A549 (cell line): ENCODE data around the gene PNPLA2. TPM values are rescaled to one million over a fixed set of nuclear protein-coding genes. Genes with fewer than 3 reads are reported as not detected.

Experiments
- ATAC-seq, 2 experiments: fragments of 200-7000 bp in 1 of 2; fragments of >200 bp in 1 of 2; cut with Nextera tagmentation in 1 of 2; cut with Tn5 transposase in 1 of 2; 3 replicates each; pipeline versions ENCODE4 v1.8.0 to v1.9.1; 2018 to 2020; ENCODE audit warnings: mild to moderate bottlenecking in 1 of 2, moderate library complexity in 1 of 2
- CTCF ChIA-PET: fragments of 300-600 bp; sonication (Branson Sonifier 250); formaldehyde crosslinking; extraction: SDS; loops from one replicate; lab custom pipeline; 2021; ENCODE audit warnings: antibody characterized with exemption, inconsistent platforms; lab: Yijun Ruan, JAX
- POLR2A ChIA-PET: fragments of 350-600 bp; formaldehyde crosslinking; extraction: SDS; loops from one replicate; lab custom pipeline; 2021; ENCODE audit warnings: antibody characterized with exemption, inconsistent platforms; lab: Yijun Ruan, JAX
- DNase-seq, 2 experiments: peaks; one replicate each; pipeline versions ENCODE4 v3.0.0 to v3.0.0-alpha.2; 2011 to 2016; ENCODE audit warnings: low read depth in 1 of 2, low spot score in 1 of 2
- FAIRE-seq: peaks from 2 replicates; lab custom pipeline; 2011; peaks lifted over from hg19 to GRCh38; lab: Jason Lieb, UNC
- H3K27ac ChIP-seq, 2 experiments: fragments of >200 bp; sonication (Bioruptor Twin); formaldehyde crosslinking; 3 replicates each; pipeline ENCODE4 v1.5.1; 2016 to 2017
- H3K4me1 ChIP-seq: fragments of >200 bp; sonication (Bioruptor Twin); formaldehyde crosslinking; 3 replicates; pipeline ENCODE4 v1.6.1; 2016
- H3K4me2 ChIP-seq: fragments of >200 bp; sonication (Bioruptor Twin); formaldehyde crosslinking; 3 replicates; pipeline ENCODE4 v1.6.1; 2016
- H3K4me3 ChIP-seq: fragments of >200 bp; sonication (Bioruptor Twin); formaldehyde crosslinking; 3 replicates; pipeline ENCODE4 v1.5.1; 2016
- H3K9me3 ChIP-seq: fragments of >200 bp; sonication (Bioruptor Twin); formaldehyde crosslinking; 3 replicates; pipeline ENCODE4 v1.6.1; 2016
- CEBPB ChIP-seq, 2 experiments: fragments of >200 bp in 1 of 2; sonication (Bioruptor Twin) in 1 of 2; formaldehyde crosslinking in 1 of 2; IDR thresholded peaks; 2 replicates each; pipeline ENCODE4 v1.6.1; 2012 to 2016
- CHD2 ChIP-seq: fragments of 150-350 bp; IDR thresholded peaks from 2 replicates; pipeline ENCODE4 v1.6.1; 2014; ENCODE audit warnings: low read length; ENCODE audit not compliant: partially characterized antibody
- FOXS1 ChIP-seq: fragments of 250-450 bp; sonication (Bioruptor Pico); IDR thresholded peaks from 2 replicates; pipeline ENCODE4 v1.5.0; 2020; ENCODE audit warnings: mild to moderate bottlenecking, moderate library complexity
- HOXA7 ChIP-seq: fragments of 250-450 bp; sonication (Bioruptor Pico); IDR thresholded peaks from 2 replicates; pipeline ENCODE4 v1.5.0; 2020; ENCODE audit warnings: mild to moderate bottlenecking, moderate library complexity
- JUN ChIP-seq, 2 experiments: fragments of >200 bp; sonication (Bioruptor Twin); formaldehyde crosslinking; IDR thresholded peaks; 2 replicates in 1 of 2; 3 replicates in 1 of 2; pipeline ENCODE4 v1.6.1; 2016 to 2017
- KDM5A ChIP-seq: fragments of 200-600 bp; sonication (generic); IDR thresholded peaks from 2 replicates; pipeline ENCODE4 v1.6.1; 2016; ENCODE audit warnings: antibody characterized with exemption, mild to moderate bottlenecking
- PBX3 ChIP-seq: IDR thresholded peaks from 2 replicates; pipeline ENCODE4 v1.6.1; 2012
- POLR2A ChIP-seq: IDR thresholded peaks from 2 replicates; pipeline ENCODE4 v1.6.1; 2012; ENCODE audit warnings: mild to moderate bottlenecking, low read length
- RARB ChIP-seq: fragments of 250-450 bp; sonication (Bioruptor Pico); IDR thresholded peaks from 2 replicates; pipeline ENCODE4 v1.8.0; 2021; ENCODE audit warnings: mild to moderate bottlenecking, moderate library complexity
- RCOR1 ChIP-seq: fragments of 150-350 bp; IDR thresholded peaks from 2 replicates; pipeline ENCODE4 v1.6.1; 2014; ENCODE audit warnings: antibody characterized with exemption, low read length, low read depth
- SREBF2 ChIP-seq: fragments of 450-650 bp; IDR thresholded peaks from 2 replicates; pipeline ENCODE4 v1.6.1; 2014; ENCODE audit warnings: mild to moderate bottlenecking, moderate library complexity
- WGBS: methylation state at CpG from one replicate; pipeline ENCODE4 v1.1.6; 2017; ENCODE audit errors: missing lambda C conversion rate; 5-methylcytosine and 5-hydroxymethylcytosine counted together
- polyA plus RNA-seq, 4 experiments: library from polyadenylated mRNA; depleted of rRNA in 3 of 4; stranded (reverse); fragments of >200 nt; fragmentation: RNase III in 1 of 4; extraction: RNeasy Plus Mini Kit Qiagen cat#74134 plus additional on column Dnase treatment in 1 of 4; gene quantifications; 2 replicates in 3 of 4; 3 replicates in 1 of 4; pipeline ENCODE4 v1.2.3, GENCODE V29; 2011 to 2017
- TF ChIP-seq, protein P1 (sequence below): fragments of 250-450 bp; sonication (Bioruptor Pico); IDR thresholded peaks from 2 replicates; pipeline ENCODE4 v1.5.0; 2020; ENCODE audit warnings: low read depth, mild to moderate bottlenecking, moderate library complexity
- TF ChIP-seq, protein P2 (sequence below): fragments of 450-650 bp; IDR thresholded peaks from 2 replicates; pipeline ENCODE4 v1.6.1; 2014; ENCODE audit warnings: antibody characterized with exemption

PNPLA2 gene
- polyA plus RNA-seq, 2 of the 4 experiments (the other 2 are of a cell fraction), result 13.2 to 25.4 TPM

DNA sequence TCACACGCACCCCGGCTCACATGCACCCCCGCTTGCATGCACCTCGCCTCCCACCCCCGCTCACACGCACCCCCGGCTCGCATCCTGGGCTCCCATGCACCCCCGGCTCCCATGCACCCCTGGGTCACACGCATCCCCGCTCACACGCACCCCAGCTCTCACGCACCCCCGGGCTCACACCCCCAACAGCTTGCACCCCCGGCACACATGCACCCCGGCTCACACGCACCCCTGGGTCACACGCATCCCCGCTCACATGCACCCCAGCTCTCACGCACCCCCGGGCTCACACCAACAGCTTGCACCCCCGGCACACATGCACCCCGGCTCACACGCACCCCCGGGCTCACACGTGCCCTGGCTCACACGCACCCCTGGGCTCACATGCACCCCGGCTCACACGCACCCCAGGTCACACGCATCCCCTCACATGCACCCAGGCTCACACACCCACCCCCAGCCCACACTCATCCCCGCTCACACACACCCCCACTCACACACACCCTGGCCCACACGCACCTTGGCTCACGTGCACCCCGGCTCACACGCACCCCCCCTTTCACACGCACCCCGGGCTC is 40.1 kb downstream of the PNPLA2 start:
- Histone ChIP-seq H3K4me3 (no peak overlapping the region), H3K9me3 (no peaks in the 10 kb centered on the region), H3K4me2 (no peak overlapping the region), H3K4me1 (peaks cover 49% of the 10 kb centered on the region), H3K27ac (no peak overlapping the region)
- no peak for TF ChIP-seq HOXA7 (CRISPR knock-in tag)
- no peak for TF ChIP-seq RCOR1
- TF ChIP-seq CHD2, result no peak
- TF ChIP-seq FOXS1, result no peak
- no peak for TF ChIP-seq CEBPB (IDR thresholded peaks at IDR 0.05)
- no peak for TF ChIP-seq SREBF2
- TF ChIP-seq, protein P1, sequence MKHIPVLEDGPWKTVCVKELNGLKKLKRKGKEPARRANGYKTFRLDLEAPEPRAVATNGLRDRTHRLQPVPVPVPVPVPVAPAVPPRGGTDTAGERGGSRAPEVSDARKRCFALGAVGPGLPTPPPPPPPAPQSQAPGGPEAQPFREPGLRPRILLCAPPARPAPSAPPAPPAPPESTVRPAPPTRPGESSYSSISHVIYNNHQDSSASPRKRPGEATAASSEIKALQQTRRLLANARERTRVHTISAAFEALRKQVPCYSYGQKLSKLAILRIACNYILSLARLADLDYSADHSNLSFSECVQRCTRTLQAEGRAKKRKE (CRISPR knock-in tag), result no peak
- ChIA-PET CTCF (interaction anchor here (0.6 to 9.0 kb wide), 6 partner anchors 9 to 302 kb away, joined by 3 to 34 read pairs (median 5); no protein-coding TSS in a partner anchor), POLR2A (interaction anchor here (1.0 to 1.2 kb wide), 2 partner anchors 8 to 11 kb away, joined by 5 to 7 read pairs; no protein-coding TSS in a partner anchor)
- FAIRE-seq, result no peak
- no peak for DNase-seq
- WGBS, result 97% methylated on average over 14 of the region's 37 CpGs
- no peak for ATAC-seq

- DNase-seq, result peak; percentile 65 to 70
These were observed 40.8 kb downstream of the PNPLA2 start for GRCh38 chr11:859394-860131.

GRCh38 chr11:860234-861104 is 41.8 kb downstream of the PNPLA2 start:
- Histone ChIP-seq H3K4me1 (peaks cover 52% of the 10 kb centered on the region), H3K4me3 (no peak overlapping the region), H3K9me3 (no peaks in the 10 kb centered on the region), H3K27ac (peak overlapping the region in 1 of 2 experiments; percentile 71; a peak in 3 of 6 replicates), H3K4me2 (no peak overlapping the region)
- peak in 1 of 2 experiments; percentile 28; a peak in 1 of 5 replicates for TF ChIP-seq JUN (IDR thresholded peaks at IDR 0.05)
- no peak for TF ChIP-seq KDM5A
- TF ChIP-seq PBX3, result peak; percentile 37
- 88% methylated on average over 16 of the region's 21 CpGs for WGBS
- no peak for DNase-seq
- ATAC-seq, result peak in 1 of 2 experiments; percentile 1; a peak in 2 of 6 replicates
- FAIRE-seq, result no peak
- ChIA-PET CTCF (interaction anchor here (0.7 to 9.0 kb wide), 5 partner anchors 9 to 191 kb away, joined by 3 to 34 read pairs (median 3); no protein-coding TSS in a partner anchor), POLR2A (interaction anchor here (1.0 to 1.2 kb wide), 2 partner anchors 9 to 12 kb away, joined by 5 to 7 read pairs; no protein-coding TSS in a partner anchor)

More at GRCh38 chr11:859394-860131, 40.8 kb downstream of the PNPLA2 start:
- no peak overlapping the region for H3K4me3 ChIP-seq
- peak overlapping the region in 1 of 2 experiments; percentile 71; a peak in 3 of 6 replicates for H3K27ac ChIP-seq
- no peak for TF ChIP-seq JUN (IDR thresholded peaks at IDR 0.05)
- TF ChIP-seq, protein P2, sequence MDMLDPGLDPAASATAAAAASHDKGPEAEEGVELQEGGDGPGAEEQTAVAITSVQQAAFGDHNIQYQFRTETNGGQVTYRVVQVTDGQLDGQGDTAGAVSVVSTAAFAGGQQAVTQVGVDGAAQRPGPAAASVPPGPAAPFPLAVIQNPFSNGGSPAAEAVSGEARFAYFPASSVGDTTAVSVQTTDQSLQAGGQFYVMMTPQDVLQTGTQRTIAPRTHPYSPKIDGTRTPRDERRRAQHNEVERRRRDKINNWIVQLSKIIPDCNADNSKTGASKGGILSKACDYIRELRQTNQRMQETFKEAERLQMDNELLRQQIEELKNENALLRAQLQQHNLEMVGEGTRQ, result peak; percentile 83
- peaks cover 49% of the 10 kb centered on the region for H3K4me1 ChIP-seq
- H3K9me3 ChIP-seq, result no peaks in the 10 kb centered on the region
- ChIA-PET CTCF (interaction anchor here (0.7 to 9.0 kb wide), 6 partner anchors 8 to 192 kb away, joined by 3 to 34 read pairs (median 4); no protein-coding TSS in a partner anchor), POLR2A (interaction anchor here (1.0 to 1.2 kb wide), 2 partner anchors 8 to 11 kb away, joined by 5 to 7 read pairs; no protein-coding TSS in a partner anchor)
- ATAC-seq (peak; percentile 16 to 60), FAIRE-seq (no peak)
- 66% methylated on average over 19 of the region's 31 CpGs for WGBS
- no peak overlapping the region for H3K4me2 ChIP-seq

DNA sequence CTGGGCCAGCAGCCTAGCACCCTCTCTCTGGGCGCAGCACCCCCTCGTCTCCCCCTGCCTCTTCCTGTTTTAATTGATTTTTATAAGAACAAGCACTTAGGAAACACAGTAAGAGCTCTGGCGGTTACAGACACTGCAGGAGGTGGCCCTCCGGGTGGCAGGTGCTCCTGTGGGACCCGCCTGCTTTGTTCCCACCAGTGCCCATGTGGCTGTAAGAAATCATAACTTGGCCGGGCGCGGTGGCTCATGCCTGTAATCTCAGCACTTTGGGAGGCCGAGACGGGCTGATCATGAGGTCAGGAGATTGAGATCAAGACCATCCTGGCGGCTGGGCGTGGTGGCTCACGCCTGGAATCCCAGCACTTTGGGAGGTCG is 42.4 kb downstream of the PNPLA2 start:
- TF ChIP-seq POLR2A (no peak), RARB (CRISPR knock-in tag) (no peak), JUN (IDR thresholded peaks at IDR 0.05) (peak in 1 of 2 experiments; percentile 16; a peak in 1 of 5 replicates)
- ChIA-PET POLR2A (no interaction called here), CTCF (interaction anchor here (1.1 to 9.0 kb wide), 3 partner anchors 13 to 190 kb away, joined by 3 to 34 read pairs (median 32); no protein-coding TSS in a partner anchor)
- H3K4me3 ChIP-seq, result no peak overlapping the region
- FAIRE-seq (no peak), DNase-seq (no peak), ATAC-seq (no peak)
- H3K4me2 ChIP-seq, result no peak overlapping the region
- no peak overlapping the region; a peak in 1 of 6 replicates for H3K27ac ChIP-seq
- H3K4me1 ChIP-seq, result peaks cover 58% of the 10 kb centered on the region
- no peaks in the 10 kb centered on the region for H3K9me3 ChIP-seq
- 90% methylated on average over 10 of the region's 14 CpGs for WGBS
